PFSK-1 (cell line): ENCODE measurements around the gene TMEM95.

Experiments
- POLR2AphosphoS5 ChIP-seq: IDR thresholded peaks from 2 replicates; pipeline ENCODE4 v1.6.1; 2012; ENCODE audit warnings: low read depth, mild to moderate bottlenecking, control low read depth, low read length, moderate library complexity
- SIN3A ChIP-seq: IDR thresholded peaks from 2 replicates; pipeline ENCODE4 v1.6.1; 2012; ENCODE audit warnings: mild to moderate bottlenecking, low read length, moderate library complexity, borderline replicate concordance; ENCODE audit not compliant: insufficient read depth

DNA sequence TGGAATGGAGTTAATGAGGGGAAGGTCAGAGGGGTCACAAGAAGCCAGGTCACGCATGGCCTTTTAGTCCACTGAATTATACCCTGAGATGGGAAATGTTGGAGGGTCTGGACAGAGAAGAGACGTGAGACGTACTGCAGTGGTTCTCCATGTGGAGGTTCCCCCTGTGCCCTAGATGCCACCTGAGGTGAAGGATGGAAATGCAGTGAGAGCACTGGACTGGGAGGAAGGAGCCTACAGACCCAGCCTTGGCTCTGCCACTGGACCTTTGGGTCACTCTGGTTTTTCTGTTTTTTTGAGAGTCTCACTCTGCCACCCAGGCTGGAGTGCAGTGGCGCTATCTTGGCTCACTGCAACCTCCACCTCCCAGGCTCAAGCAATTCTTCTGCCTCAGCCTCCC is 41.2 kb downstream of the TMEM95 start:
- no peak for TF ChIP-seq SIN3A
- no peak for TF ChIP-seq POLR2AphosphoS5
